SU-DHL-6 (cell line): ENCODE results near the gene TDRD7.

Experiments used
- H2AFZ ChIP-seq: fragments of 200-600 bp; sonication (generic); 2 replicates; pipeline ENCODE4 v1.6.1; 2014; ENCODE audit warnings: low read depth, mild to moderate bottlenecking, moderate library complexity, mixed read lengths, antibody characterized with exemption, low read length; ENCODE audit not compliant: severe bottlenecking
- H3F3A ChIP-seq: fragments of 200-600 bp; shearing (Covaris generic); 2 replicates; pipeline ENCODE4 v1.6.0; 2016; ENCODE audit warnings: antibody characterized with exemption, mild to moderate bottlenecking; ENCODE audit not compliant: insufficient read depth
- H3K27ac ChIP-seq: fragments of 200-600 bp; sonication (generic); 2 replicates; pipeline ENCODE4 v1.5.1; 2016; ENCODE audit warnings: low read depth, mild to moderate bottlenecking, low read length, moderate library complexity, mixed read lengths
- H3K27me3 ChIP-seq: fragments of 200-600 bp; sonication (generic), shearing (Covaris generic); 2 replicates; pipeline ENCODE4 v1.6.0; 2014; ENCODE audit warnings: mild to moderate bottlenecking, low read length
- H3K36me3 ChIP-seq: fragments of 200-600 bp; sonication (generic); 2 replicates; pipeline ENCODE4 v1.6.1; 2014; ENCODE audit warnings: mild to moderate bottlenecking, low read length, mixed read lengths
- H3K4me2 ChIP-seq: fragments of 300-600, 200-600 bp; shearing (Covaris generic), sonication (generic); 2 replicates; pipeline ENCODE4 v1.6.0; 2014; ENCODE audit warnings: low read length, low read depth, mild to moderate bottlenecking; ENCODE audit not compliant: poor library complexity, severe bottlenecking
- H3K4me3 ChIP-seq: fragments of 200-600 bp; sonication (generic); 2 replicates; pipeline ENCODE4 v1.5.1; 2014; ENCODE audit warnings: antibody characterized with exemption, low read length, mild to moderate bottlenecking, mixed read lengths; ENCODE audit not compliant: insufficient read depth, poor library complexity, severe bottlenecking
- H3K79me2 ChIP-seq: fragments of 200-600 bp; sonication (generic); 2 replicates; pipeline ENCODE4 v1.6.1; 2014; ENCODE audit warnings: mild to moderate bottlenecking, low read length, moderate library complexity; ENCODE audit not compliant: insufficient read depth
- H3K9ac ChIP-seq: fragments of 200-600 bp; sonication (generic); 2 replicates; pipeline ENCODE4 v1.7.0; 2014; ENCODE audit warnings: mild to moderate bottlenecking, low read length
- H3K9me2 ChIP-seq: fragments of 200-600 bp; sonication (generic); replicated peaks from 2 replicates; pipeline ENCODE4 v1.6.1; 2014; ENCODE audit warnings: low read length; ENCODE audit not compliant: insufficient read depth
- H3K9me3 ChIP-seq: fragments of 200-600 bp; sonication (generic); 2 replicates; pipeline ENCODE4 v1.6.1; 2014; ENCODE audit warnings: low read length, mixed read lengths; ENCODE audit not compliant: insufficient read depth
- H4K20me1 ChIP-seq: fragments of 200-600 bp; sonication (generic); 2 replicates; pipeline ENCODE4 v1.6.1; 2014; ENCODE audit warnings: low read depth, mild to moderate bottlenecking, antibody characterized with exemption, low read length, moderate library complexity, mixed read lengths
- CTCF ChIP-seq: fragments of 200-600 bp; sonication (generic); IDR thresholded peaks from one replicate; pipeline ENCODE4 v1.5.1; 2017; ENCODE audit warnings: antibody characterized with exemption, mild to moderate bottlenecking, low read length, moderate library complexity; ENCODE audit not compliant: insufficient read depth, poor library complexity, severe bottlenecking
- EZH2phosphoT487 ChIP-seq: fragments of 200-600 bp; sonication (generic), shearing (Covaris generic); conservative IDR thresholded peaks from 2 replicates; pipeline ENCODE4 v1.6.1; 2018; ENCODE audit warnings: mild to moderate bottlenecking, antibody characterized with exemption, low read length, moderate library complexity, mixed read lengths

The TDRD7 gene

DNA sequence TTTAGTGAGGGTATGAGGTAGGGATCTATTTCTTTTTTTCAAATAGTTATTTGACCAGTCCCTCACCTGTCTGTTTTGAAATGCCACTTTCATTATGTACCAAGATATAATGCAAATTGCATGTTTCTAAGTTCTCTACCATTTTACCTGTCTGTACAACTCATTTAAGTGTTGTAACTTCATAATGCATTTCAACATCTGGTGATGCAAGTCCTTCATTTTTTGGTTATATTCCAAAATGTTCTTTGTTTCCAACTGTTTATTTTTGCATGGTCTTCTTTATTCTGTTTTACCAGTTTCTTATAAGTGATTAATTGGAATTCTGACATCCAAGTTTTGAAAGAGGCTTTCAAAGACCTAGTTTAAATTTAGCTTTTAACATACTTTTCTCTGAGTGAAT, 26.8 kb downstream of the TDRD7 start:
- H3K9ac ChIP-seq: no peak overlapping the region
- H3K4me2 ChIP-seq: no peak overlapping the region
- no peaks in the 10 kb centered on the region for H3K27me3 ChIP-seq
- no peaks in the 10 kb centered on the region for H3K9me2 ChIP-seq
- H3F3A ChIP-seq: no peaks in the 10 kb centered on the region
- no peak overlapping the region for H3K27ac ChIP-seq
- no peak overlapping the region for H2AFZ ChIP-seq
- H3K36me3 ChIP-seq: no peaks in the 10 kb centered on the region; the same call in 1 of the 2 replicates
- TF ChIP-seq CTCF: no peak
- no peak for TF ChIP-seq EZH2phosphoT487
- no peaks in the 10 kb centered on the region for H4K20me1 ChIP-seq
- H3K79me2 ChIP-seq: no peaks in the 10 kb centered on the region
- no peak overlapping the region for H3K4me3 ChIP-seq
- no peaks in the 10 kb centered on the region for H3K9me3 ChIP-seq

DNA sequence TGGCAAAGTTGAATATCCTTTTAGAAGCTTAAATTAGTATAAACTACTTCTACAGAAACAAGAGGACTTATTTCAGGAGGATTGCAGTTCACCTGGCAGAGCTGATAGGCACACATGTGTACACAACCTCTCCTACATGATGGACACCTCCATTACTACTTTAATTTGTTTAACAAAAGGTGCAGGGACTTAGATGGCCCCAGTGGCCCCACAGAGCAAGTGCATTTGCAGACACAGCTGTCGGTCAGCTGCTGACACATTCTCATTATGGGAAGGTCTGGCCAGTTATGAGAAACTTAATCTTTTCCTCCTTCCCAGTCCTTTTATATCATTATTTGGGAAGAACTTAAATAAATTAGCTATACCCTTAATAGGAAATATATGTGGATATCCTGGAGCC, 28.3 kb downstream of the TDRD7 start:
- no peaks in the 10 kb centered on the region for H3K27me3 ChIP-seq
- no peaks in the 10 kb centered on the region for H3K9me2 ChIP-seq
- H4K20me1 ChIP-seq: no peaks in the 10 kb centered on the region
- H3K9me3 ChIP-seq: no peaks in the 10 kb centered on the region
- H3K79me2 ChIP-seq: no peaks in the 10 kb centered on the region
- TF ChIP-seq EZH2phosphoT487 (no peak), CTCF (no peak)
- H3K27ac ChIP-seq: no peak overlapping the region
- no peaks in the 10 kb centered on the region for H3F3A ChIP-seq
- H3K9ac ChIP-seq: no peak overlapping the region
- H3K36me3 ChIP-seq: no peaks in the 10 kb centered on the region; the same call in 1 of the 2 replicates
- no peak overlapping the region for H3K4me3 ChIP-seq
- no peak overlapping the region for H3K4me2 ChIP-seq
- H2AFZ ChIP-seq: no peak overlapping the region

- Histone ChIP-seq H2AFZ (no peak overlapping the region), H3K4me3 (no peak overlapping the region), H3K9me2 (no peaks in the 10 kb centered on the region), H3F3A (no peaks in the 10 kb centered on the region), H3K36me3 (no peaks in the 10 kb centered on the region; the same call in 1 of the 2 replicates), H3K9ac (no peak overlapping the region), H3K27ac (no peak overlapping the region), H3K79me2 (no peaks in the 10 kb centered on the region), H4K20me1 (no peaks in the 10 kb centered on the region), H3K4me2 (no peak overlapping the region), H3K9me3 (no peaks in the 10 kb centered on the region), H3K27me3 (no peaks in the 10 kb centered on the region)
- TF ChIP-seq EZH2phosphoT487 (no peak), CTCF (no peak)
Observed at GRCh38 chr9:97441729-97442128, 29.8 kb downstream of the TDRD7 start.
